HG03196 (cell line): ENCODE measurements around the gene RTL9.
"Not testable (repeated sequence)": the region's sequence is repeated elsewhere in the genome, so short reads cannot be mapped to it uniquely, and the experiment has no call there.

ENCODE experiments used
- ATAC-seq: cut with Tn5 transposase; IDR thresholded peaks from one replicate; pipeline ENCODE4 v1.9.1; 2021; ENCODE audit not compliant: unreplicated experiment

Gene RTL9

GRCh38 chrX:110404376-110404775 lies 45.7 kb downstream of the RTL9 start:
- no peak for ATAC-seq

GRCh38 chrX:110406250-110406649 lies 47.6 kb downstream of the RTL9 start:
- ATAC-seq, result not testable (repeated sequence)

DNA sequence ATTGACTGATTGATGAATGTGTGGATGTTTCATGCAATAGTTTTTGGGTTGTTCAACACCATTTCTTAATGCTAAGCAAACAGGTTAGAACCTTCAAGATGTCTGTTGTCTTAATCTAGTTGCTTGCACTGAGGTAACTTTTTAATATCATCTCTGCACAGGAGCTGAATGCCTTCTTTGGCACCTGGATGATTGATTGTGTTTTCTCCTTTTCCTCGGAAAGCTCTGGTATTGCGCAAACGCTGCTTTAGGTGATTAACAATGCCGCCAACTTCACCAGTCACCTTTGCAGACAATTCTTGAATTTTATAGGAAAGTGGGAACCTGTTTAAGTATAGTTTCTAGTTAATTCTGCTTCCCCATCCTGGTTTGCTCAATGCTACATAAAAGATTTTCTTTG lies 48.2 kb downstream of the RTL9 start:
- ATAC-seq, result no peak

- ATAC-seq, result no peak
Observed at GRCh38 chrX:110407910-110408545, 49.4 kb downstream of the RTL9 start.
